ENCODE data around the gene SSU72. TPM values are rescaled to one million over a fixed set of nuclear protein-coding genes. Genes with fewer than 3 reads are reported as not detected.
"Not testable (repeated sequence)": the region's sequence is repeated elsewhere in the genome, so short reads cannot be mapped to it uniquely, and the experiment has no call there.

SSU72 gene
- total and polyA plus RNA-seq, 2 donors from 2014 or later, result 102 to 143 TPM

GRCh38 chr1:1513675-1514074, 61.0 kb downstream of the SSU72 start:
- intact Hi-C loops (cut with DNase I); FAIRE-seq; DNase-seq: not testable (repeated sequence)

DNA sequence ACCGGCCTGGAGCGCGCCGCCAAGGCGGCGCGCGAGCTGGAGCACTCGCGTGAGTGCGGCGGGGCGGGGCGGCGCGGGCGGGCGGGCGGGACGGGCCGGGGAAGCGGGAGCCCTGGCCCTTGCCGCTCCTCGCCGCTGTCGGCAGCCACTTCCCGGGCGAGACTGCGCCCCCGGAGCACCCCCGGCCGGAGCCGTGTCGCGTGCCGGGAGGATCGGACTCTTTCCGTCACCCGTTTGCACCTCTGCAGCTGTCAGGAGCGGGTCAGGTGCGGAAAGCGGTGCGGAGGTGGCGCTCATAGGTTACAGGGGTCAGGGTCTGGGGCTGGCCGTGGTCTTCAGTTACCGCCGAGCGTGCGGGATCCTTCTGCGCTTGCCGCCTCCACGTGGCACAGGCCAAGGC, 62.2 kb downstream of the SSU72 start:
- H3K9ac ChIP-seq (ENCODE audit: low read length in 3 of 3); H3K27me3 ChIP-seq (ENCODE audit: control insufficient read depth, insufficient read depth, low read length); H3K36me3 ChIP-seq (ENCODE audit: control insufficient read depth in 2 of 3, insufficient read depth in 3 of 3, low read length in 3 of 3); H3K27ac ChIP-seq (ENCODE audit: low read depth in 2 of 2, low read length in 2 of 2); intact Hi-C loops (cut with DNase I); DNase-seq; H3K4me1 ChIP-seq (ENCODE audit: control insufficient read depth in 2 of 3, insufficient read depth in 2 of 3, low read depth in 1 of 3, low read length in 3 of 3); FAIRE-seq; H3K9me3 ChIP-seq (ENCODE audit: control insufficient read depth in 2 of 3, insufficient read depth in 1 of 3, low read length in 3 of 3): not testable (repeated sequence)
- peak overlapping the region in 2 of 3 donors; percentile 26 to 37 for H3K4me3 ChIP-seq (ENCODE audit: low read length in 3 of 3)

More at GRCh38 chr1:1513675-1514074, 61.0 kb downstream of the SSU72 start:
- H3K9me3 ChIP-seq (ENCODE audit: control insufficient read depth in 2 of 3, insufficient read depth in 1 of 3, low read length in 3 of 3); H3K27ac ChIP-seq (ENCODE audit: low read depth in 2 of 2, low read length in 2 of 2); H3K4me3 ChIP-seq (ENCODE audit: low read length in 3 of 3); H3K36me3 ChIP-seq (ENCODE audit: control insufficient read depth in 2 of 3, insufficient read depth in 3 of 3, low read length in 3 of 3); H3K27me3 ChIP-seq (ENCODE audit: control insufficient read depth, insufficient read depth, low read length); H3K9ac ChIP-seq (ENCODE audit: low read length in 3 of 3); H3K4me1 ChIP-seq (ENCODE audit: control insufficient read depth in 2 of 3, insufficient read depth in 2 of 3, low read depth in 1 of 3, low read length in 3 of 3): not testable (repeated sequence)

DNA sequence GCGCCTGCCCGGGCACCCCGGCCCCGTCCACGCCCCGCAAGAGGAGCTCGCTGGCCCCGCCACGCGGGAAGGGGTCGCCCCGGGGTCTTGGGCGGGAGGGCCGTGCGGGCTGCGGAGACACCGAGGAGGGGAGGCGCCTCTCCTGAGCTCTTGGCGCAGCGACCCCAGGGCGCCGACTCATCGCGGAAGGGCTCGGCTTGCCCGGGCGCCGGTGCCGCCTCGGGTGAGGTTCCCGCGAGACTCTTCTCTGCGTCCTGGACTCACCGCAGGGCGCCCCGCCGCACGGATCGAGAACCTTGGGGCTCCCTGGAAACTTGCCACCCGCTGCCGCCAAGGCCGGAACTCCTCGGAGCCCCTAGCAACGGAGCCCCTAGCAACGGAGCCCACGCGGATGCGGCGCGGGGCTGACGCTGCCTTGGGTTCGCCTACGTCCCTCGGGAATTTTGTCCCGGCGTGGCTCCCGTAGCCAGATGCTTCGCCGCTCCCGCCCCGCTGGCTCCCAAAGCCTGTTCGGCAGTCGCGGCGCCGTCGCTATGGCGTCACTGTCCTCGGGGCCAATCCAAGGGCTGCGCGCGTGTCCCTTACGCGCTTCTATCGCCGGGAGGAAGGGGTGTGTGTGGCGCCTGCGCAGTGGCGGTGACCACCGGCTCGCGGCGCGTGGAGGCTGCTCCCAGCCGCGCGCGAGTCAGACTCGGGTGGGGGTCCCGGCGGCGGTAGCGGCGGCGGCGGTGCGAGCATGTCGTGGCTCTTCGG, 63.0 kb downstream of the SSU72 start, which contains the start of gene ATAD3A:
ATAD3A (plus strand) TSS at position 630 of the 753 bp plus-strand sequence; CDS start at position 737, 107 bp downstream.
- intact Hi-C loops (cut with DNase I), result no loop called here
- H3K9me3 ChIP-seq (ENCODE audit: control insufficient read depth in 2 of 3, insufficient read depth in 1 of 3, low read length in 3 of 3), result no peaks in the 10 kb centered on the region
- H3K4me1 ChIP-seq (ENCODE audit: control insufficient read depth in 2 of 3, insufficient read depth in 2 of 3, low read depth in 1 of 3, low read length in 3 of 3), result peaks cover 0 to 4% (median 3%) of the 10 kb centered on the region in 3 donors
- no peak for FAIRE-seq
- TF ChIP-seq CTCF (IDR thresholded peaks at IDR 0.05; ENCODE audit: borderline replicate concordance, extremely low read depth, insufficient read depth), result peak; percentile 8
- H3K4me3 ChIP-seq (ENCODE audit: low read length in 3 of 3), result peak within 1 kb of the TSS; percentile 66 to 79 (median 78)
- peak within 1 kb of the TSS; percentile 55 to 73 (median 69) for H3K9ac ChIP-seq (ENCODE audit: low read length in 3 of 3)
- peak; percentile 98 to 99 (median 99) for DNase-seq
- H3K27me3 ChIP-seq (ENCODE audit: control insufficient read depth, insufficient read depth, low read length), result no peaks in the 10 kb centered on the region
- peak within 1 kb of the TSS; percentile 88 for H3K27ac ChIP-seq (ENCODE audit: low read depth in 2 of 2, low read length in 2 of 2)
- peaks cover 0 to 2% (median 0%) of the 10 kb centered on the region in 3 donors for H3K36me3 ChIP-seq (ENCODE audit: control insufficient read depth in 2 of 3, insufficient read depth in 3 of 3, low read length in 3 of 3)

- H3K36me3 ChIP-seq (ENCODE audit: control insufficient read depth in 2 of 3, insufficient read depth in 3 of 3, low read length in 3 of 3), result peaks cover 0 to 2% (median 0%) of the 10 kb centered on the region in 3 donors
- peak overlapping the region; percentile 55 to 73 (median 69) for H3K9ac ChIP-seq (ENCODE audit: low read length in 3 of 3)
- peak overlapping the region; percentile 66 to 79 (median 78) for H3K4me3 ChIP-seq (ENCODE audit: low read length in 3 of 3)
- no peak for TF ChIP-seq CTCF (IDR thresholded peaks at IDR 0.05; ENCODE audit: borderline replicate concordance, extremely low read depth, insufficient read depth)
- intact Hi-C loops (cut with DNase I), result no loop called here
- H3K4me1 ChIP-seq (ENCODE audit: control insufficient read depth in 2 of 3, insufficient read depth in 2 of 3, low read depth in 1 of 3, low read length in 3 of 3), result peaks cover 0 to 4% (median 3%) of the 10 kb centered on the region in 3 donors
- no peaks in the 10 kb centered on the region for H3K27me3 ChIP-seq (ENCODE audit: control insufficient read depth, insufficient read depth, low read length)
- FAIRE-seq, result no peak
- no peaks in the 10 kb centered on the region for H3K9me3 ChIP-seq (ENCODE audit: control insufficient read depth in 2 of 3, insufficient read depth in 1 of 3, low read length in 3 of 3)
- H3K27ac ChIP-seq (ENCODE audit: low read depth in 2 of 2, low read length in 2 of 2), result peak overlapping the region in 1 of 2 donors; percentile 88
- peak in 4 of 5 donors; percentile 33 to 70 (median 41) for DNase-seq
Measured at GRCh38 chr1:1510912-1511532, 63.6 kb downstream of the SSU72 start.

DNA sequence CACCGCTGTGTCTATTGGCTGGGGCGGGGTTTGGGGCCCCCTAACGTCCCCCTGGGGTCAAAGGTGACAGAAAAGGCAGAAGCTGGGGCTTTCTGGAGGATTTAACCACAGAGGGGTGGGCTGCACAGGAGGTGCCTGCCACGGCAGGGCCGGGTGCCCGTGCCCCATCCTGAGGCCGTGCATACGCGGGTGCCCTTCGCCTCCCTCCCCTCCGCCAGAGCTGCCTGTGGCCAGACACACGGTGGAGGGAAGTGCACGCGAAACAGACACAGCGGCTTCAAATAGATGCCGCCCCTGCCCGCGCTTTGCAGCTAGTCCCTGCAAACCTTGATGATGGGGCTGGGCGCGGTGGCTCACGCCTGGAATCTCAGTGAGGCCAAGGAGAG, 65.2 kb downstream of the SSU72 start:
- intact Hi-C loops (cut with DNase I); H3K4me3 ChIP-seq (ENCODE audit: low read length in 3 of 3); H3K9ac ChIP-seq (ENCODE audit: low read length in 3 of 3); H3K27me3 ChIP-seq (ENCODE audit: control insufficient read depth, insufficient read depth, low read length); H3K36me3 ChIP-seq (ENCODE audit: control insufficient read depth in 2 of 3, insufficient read depth in 3 of 3, low read length in 3 of 3); DNase-seq; FAIRE-seq; H3K9me3 ChIP-seq (ENCODE audit: control insufficient read depth in 2 of 3, insufficient read depth in 1 of 3, low read length in 3 of 3); H3K27ac ChIP-seq (ENCODE audit: low read depth in 2 of 2, low read length in 2 of 2): not testable (repeated sequence)
- peaks cover 3 to 10% (median 3%) of the 10 kb centered on the region in 3 donors for H3K4me1 ChIP-seq (ENCODE audit: control insufficient read depth in 2 of 3, insufficient read depth in 2 of 3, low read depth in 1 of 3, low read length in 3 of 3)

DNA sequence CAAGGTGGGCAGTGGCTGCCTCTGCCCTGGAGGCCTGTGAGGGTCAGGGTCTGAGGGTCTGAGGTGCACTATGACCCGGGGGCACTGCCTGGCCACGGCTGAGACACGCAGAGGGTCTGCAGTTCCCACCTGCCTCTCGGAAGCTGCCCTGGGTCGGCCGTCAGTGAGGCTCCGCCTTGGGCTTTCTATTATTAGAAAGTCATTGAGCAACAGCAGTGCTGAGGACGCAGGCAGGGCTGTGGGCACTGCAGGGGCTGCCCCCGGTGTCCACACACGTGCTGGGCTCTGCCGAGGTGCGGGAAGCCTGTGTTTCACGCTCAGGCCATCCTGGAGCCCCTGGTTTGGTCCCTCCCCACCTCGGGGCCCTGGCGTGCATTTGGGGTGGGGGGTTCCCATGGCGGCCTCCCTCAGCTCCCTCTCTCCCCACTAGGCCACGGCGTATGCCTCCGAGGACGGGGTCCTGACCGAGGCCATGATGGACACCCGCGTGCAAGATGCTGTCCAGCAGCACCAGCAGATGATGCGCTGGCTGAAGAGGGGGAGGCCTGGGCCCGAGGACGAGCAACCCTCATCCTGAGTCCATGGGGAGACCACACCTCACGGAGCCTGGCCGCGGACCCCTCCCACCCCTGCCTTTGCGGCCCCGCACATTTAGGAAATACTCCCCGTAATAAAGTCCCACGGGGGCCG, 65.7 kb downstream of the SSU72 start:
- H3K9me3 ChIP-seq (ENCODE audit: control insufficient read depth in 2 of 3, insufficient read depth in 1 of 3, low read length in 3 of 3); H3K36me3 ChIP-seq (ENCODE audit: control insufficient read depth in 2 of 3, insufficient read depth in 3 of 3, low read length in 3 of 3); DNase-seq; FAIRE-seq; H3K9ac ChIP-seq (ENCODE audit: low read length in 3 of 3); H3K4me3 ChIP-seq (ENCODE audit: low read length in 3 of 3); H3K27me3 ChIP-seq (ENCODE audit: control insufficient read depth, insufficient read depth, low read length); H3K27ac ChIP-seq (ENCODE audit: low read depth in 2 of 2, low read length in 2 of 2); intact Hi-C loops (cut with DNase I): not testable (repeated sequence)
- H3K4me1 ChIP-seq (ENCODE audit: control insufficient read depth in 2 of 3, insufficient read depth in 2 of 3, low read depth in 1 of 3, low read length in 3 of 3), result peaks cover 3 to 10% (median 3%) of the 10 kb centered on the region in 3 donors
